Esophagus squamous epithelium (tissue), 4 donors: ENCODE results near the gene MDGA2.

Experiments used
- CTCF ChIP-seq, 6 experiments: fragments of 450-650 bp in 4 of 6; fragments of 200-600 bp in 2 of 6; sonication (generic) in 2 of 6; IDR thresholded peaks; one replicate each; pipeline ENCODE4 v1.5.1; 2016 to 2019; ENCODE audit warnings: antibody characterized with exemption in 6 of 6, mild to moderate bottlenecking in 4 of 6, moderate library complexity in 4 of 6
- POLR2A ChIP-seq, 4 donors: fragments of 450-650 bp; IDR thresholded peaks; one replicate each; pipeline ENCODE4 v1.6.1; 2017; ENCODE audit warnings: antibody characterized with exemption in 4 of 4, mild to moderate bottlenecking in 4 of 4, moderate library complexity in 3 of 4

- no peak for TF ChIP-seq CTCF (IDR thresholded peaks at IDR 0.05)
- TF ChIP-seq POLR2A (IDR thresholded peaks at IDR 0.05), result no peak
Observed at GRCh38 chr14:47269756-47270492, 405.5 kb downstream of the MDGA2 start.
